ENCODE data around the gene C1QTNF12.

The C1QTNF12 gene

DNA sequence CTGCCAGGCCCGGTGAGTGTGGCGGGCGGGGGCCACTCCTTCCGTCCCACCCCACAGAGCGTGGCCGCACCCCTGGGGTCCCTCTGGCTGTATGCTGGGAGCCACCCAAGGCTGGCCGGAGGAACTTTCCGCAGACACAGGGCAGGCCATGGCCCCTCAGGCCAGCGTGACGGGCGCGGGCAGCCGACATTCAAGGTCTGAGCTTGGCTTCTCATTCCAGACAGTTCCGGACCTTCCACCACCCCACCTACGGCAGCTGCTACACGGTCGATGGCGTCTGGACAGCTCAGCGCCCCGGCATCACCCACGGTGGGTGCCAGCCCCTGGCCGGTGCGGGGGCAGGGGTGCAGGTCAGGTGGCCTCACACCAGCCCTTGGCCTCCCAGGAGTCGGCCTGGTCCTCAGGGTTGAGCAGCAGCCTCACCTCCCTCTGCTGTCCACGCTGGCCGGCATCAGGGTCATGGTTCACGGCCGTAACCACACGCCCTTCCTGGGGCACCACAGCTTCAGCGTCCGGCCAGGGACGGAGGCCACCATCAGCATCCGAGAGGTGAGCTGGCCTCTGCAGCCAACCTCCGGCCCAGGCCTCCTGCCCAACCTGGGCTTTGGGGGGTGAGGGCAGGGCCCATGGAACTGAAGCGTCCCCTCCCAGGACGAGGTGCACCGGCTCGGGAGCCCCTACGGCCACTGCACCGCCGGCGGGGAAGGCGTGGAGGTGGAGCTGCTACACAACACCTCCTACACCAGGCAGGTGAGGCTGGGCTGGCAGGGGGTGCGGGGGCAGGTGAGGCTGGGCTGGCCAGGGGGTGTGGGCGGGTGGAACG lies 41.0 kb upstream of the C1QTNF12 start:
- H2AFZ ChIP-seq (ENCODE audit: low read depth, low read length, severe bottlenecking), result no peak overlapping the region
- no peaks in the 10 kb centered on the region for H3K9me3 ChIP-seq (ENCODE audit: insufficient read depth, low read length)
- H3K4me3 ChIP-seq (ENCODE audit: insufficient read depth, low read length, poor library complexity, severe bottlenecking), result no peak overlapping the region
- TF ChIP-seq, protein P1, sequence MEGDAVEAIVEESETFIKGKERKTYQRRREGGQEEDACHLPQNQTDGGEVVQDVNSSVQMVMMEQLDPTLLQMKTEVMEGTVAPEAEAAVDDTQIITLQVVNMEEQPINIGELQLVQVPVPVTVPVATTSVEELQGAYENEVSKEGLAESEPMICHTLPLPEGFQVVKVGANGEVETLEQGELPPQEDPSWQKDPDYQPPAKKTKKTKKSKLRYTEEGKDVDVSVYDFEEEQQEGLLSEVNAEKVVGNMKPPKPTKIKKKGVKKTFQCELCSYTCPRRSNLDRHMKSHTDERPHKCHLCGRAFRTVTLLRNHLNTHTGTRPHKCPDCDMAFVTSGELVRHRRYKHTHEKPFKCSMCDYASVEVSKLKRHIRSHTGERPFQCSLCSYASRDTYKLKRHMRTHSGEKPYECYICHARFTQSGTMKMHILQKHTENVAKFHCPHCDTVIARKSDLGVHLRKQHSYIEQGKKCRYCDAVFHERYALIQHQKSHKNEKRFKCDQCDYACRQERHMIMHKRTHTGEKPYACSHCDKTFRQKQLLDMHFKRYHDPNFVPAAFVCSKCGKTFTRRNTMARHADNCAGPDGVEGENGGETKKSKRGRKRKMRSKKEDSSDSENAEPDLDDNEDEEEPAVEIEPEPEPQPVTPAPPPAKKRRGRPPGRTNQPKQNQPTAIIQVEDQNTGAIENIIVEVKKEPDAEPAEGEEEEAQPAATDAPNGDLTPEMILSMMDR (IDR thresholded peaks at IDR 0.05; ENCODE audit: insufficient read depth, low read length, poor library complexity, severe bottlenecking), result no peak
- TF ChIP-seq EZH2phosphoT487 (conservative IDR thresholded peaks at IDR 0.05; ENCODE audit: low read length), result no peak
- H4K20me1 ChIP-seq (ENCODE audit: low read depth, low read length), result no peaks in the 10 kb centered on the region
- H3K9me2 ChIP-seq (replicated peaks; ENCODE audit: insufficient read depth, low read length), result no peaks in the 10 kb centered on the region
- H3K4me2 ChIP-seq (ENCODE audit: low read depth, low read length, poor library complexity, severe bottlenecking), result no peak overlapping the region
- no peaks in the 10 kb centered on the region for H3K79me2 ChIP-seq (ENCODE audit: insufficient read depth, low read length)
- H3K9ac ChIP-seq (ENCODE audit: low read length), result no peak overlapping the region
- H3K27me3 ChIP-seq (ENCODE audit: low read length), result no peaks in the 10 kb centered on the region
- no peaks in the 10 kb centered on the region for H3K36me3 ChIP-seq (ENCODE audit: low read length)
- H3F3A ChIP-seq (ENCODE audit: insufficient read depth), result no peaks in the 10 kb centered on the region
- H3K27ac ChIP-seq (ENCODE audit: low read depth, low read length), result no peak overlapping the region

DNA sequence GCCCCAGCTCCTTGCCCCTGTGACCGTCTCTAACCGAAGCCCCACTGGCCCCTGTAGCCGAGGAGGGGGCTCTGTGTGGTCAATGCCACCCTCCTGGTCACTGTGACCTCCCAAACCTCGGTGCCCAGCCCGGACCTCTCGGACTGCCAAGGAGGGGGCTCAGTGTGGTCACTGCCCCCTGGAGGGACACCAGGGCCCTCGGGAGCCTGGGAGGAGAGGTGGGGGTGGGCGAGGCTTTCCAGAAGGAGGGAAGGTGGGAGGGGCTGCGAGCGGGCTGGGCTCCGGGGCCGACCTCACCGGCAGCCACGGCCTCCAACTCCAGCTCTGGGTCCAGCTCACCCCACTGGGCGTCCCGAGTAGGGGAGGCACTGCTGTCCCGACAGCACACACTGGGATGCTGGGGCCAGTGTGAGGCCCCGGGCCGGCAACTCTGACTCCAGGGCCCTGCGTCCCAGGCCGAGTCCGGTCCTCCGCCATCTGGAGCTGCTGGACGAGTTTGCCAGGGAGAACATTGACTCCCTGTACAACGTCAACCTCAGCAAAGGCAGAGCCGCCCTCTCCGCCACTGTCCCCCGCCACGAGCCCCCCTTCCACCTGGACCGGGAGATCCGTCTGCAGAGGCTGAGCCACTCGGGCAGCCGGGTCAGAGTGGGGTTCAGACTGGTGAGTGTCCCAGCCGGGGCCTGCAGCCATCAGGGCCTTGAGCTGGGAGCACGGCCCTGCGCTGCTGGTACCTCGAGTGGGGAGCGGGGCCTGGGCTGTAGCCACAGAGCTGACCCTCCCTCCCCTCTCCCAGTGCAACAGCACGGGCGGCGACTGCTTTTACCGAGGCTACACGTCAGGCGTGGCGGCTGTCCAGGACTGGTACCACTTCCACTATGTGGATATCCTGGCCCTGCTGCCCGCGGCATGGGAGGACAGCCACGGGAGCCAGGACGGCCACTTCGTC lies 40.1 kb upstream of the C1QTNF12 start:
- no peak overlapping the region for H3K4me2 ChIP-seq (ENCODE audit: low read depth, low read length, poor library complexity, severe bottlenecking)
- H3K9me3 ChIP-seq (ENCODE audit: insufficient read depth, low read length), result no peaks in the 10 kb centered on the region
- no peak overlapping the region for H3K27ac ChIP-seq (ENCODE audit: low read depth, low read length)
- H3K36me3 ChIP-seq (ENCODE audit: low read length), result no peaks in the 10 kb centered on the region
- H2AFZ ChIP-seq (ENCODE audit: low read depth, low read length, severe bottlenecking), result no peak overlapping the region
- H4K20me1 ChIP-seq (ENCODE audit: low read depth, low read length), result no peaks in the 10 kb centered on the region
- no peaks in the 10 kb centered on the region for H3K79me2 ChIP-seq (ENCODE audit: insufficient read depth, low read length)
- H3F3A ChIP-seq (ENCODE audit: insufficient read depth), result no peaks in the 10 kb centered on the region
- no peak overlapping the region for H3K4me3 ChIP-seq (ENCODE audit: insufficient read depth, low read length, poor library complexity, severe bottlenecking)
- H3K9me2 ChIP-seq (replicated peaks; ENCODE audit: insufficient read depth, low read length), result no peaks in the 10 kb centered on the region
- TF ChIP-seq, protein P1 (IDR thresholded peaks at IDR 0.05; ENCODE audit: insufficient read depth, low read length, poor library complexity, severe bottlenecking), result no peak
- no peak for TF ChIP-seq EZH2phosphoT487 (conservative IDR thresholded peaks at IDR 0.05; ENCODE audit: low read length)
- H3K9ac ChIP-seq (ENCODE audit: low read length), result no peak overlapping the region
- H3K27me3 ChIP-seq (ENCODE audit: low read length), result no peaks in the 10 kb centered on the region

- no peak overlapping the region for H3K4me2 ChIP-seq (ENCODE audit: low read depth, low read length, poor library complexity, severe bottlenecking)
- H3K9ac ChIP-seq (ENCODE audit: low read length), result no peak overlapping the region
- TF ChIP-seq EZH2phosphoT487 (conservative IDR thresholded peaks at IDR 0.05; ENCODE audit: low read length), result no peak
- H3K27ac ChIP-seq (ENCODE audit: low read depth, low read length), result no peak overlapping the region
- no peaks in the 10 kb centered on the region for H3K9me3 ChIP-seq (ENCODE audit: insufficient read depth, low read length)
- no peaks in the 10 kb centered on the region for H3F3A ChIP-seq (ENCODE audit: insufficient read depth)
- H2AFZ ChIP-seq (ENCODE audit: low read depth, low read length, severe bottlenecking), result no peak overlapping the region
- no peak overlapping the region for H3K4me3 ChIP-seq (ENCODE audit: insufficient read depth, low read length, poor library complexity, severe bottlenecking)
- H3K9me2 ChIP-seq (replicated peaks; ENCODE audit: insufficient read depth, low read length), result no peaks in the 10 kb centered on the region
- no peaks in the 10 kb centered on the region for H3K79me2 ChIP-seq (ENCODE audit: insufficient read depth, low read length)
- H3K27me3 ChIP-seq (ENCODE audit: low read length), result no peaks in the 10 kb centered on the region
- H3K36me3 ChIP-seq (ENCODE audit: low read length), result no peaks in the 10 kb centered on the region
- H4K20me1 ChIP-seq (ENCODE audit: low read depth, low read length), result no peaks in the 10 kb centered on the region
Observed at GRCh38 chr1:1285611-1286311, 39.2 kb upstream of the C1QTNF12 start.
